Nephron progenitor cell (in vitro differentiated cells): ENCODE measurements around the gene AK3.
"Not testable (repeated sequence)": the region's sequence is repeated elsewhere in the genome, so short reads cannot be mapped to it uniquely, and the experiment has no call there.

Experiments
- DNase-seq: peaks from one replicate; pipeline ENCODE4 v3.0.0; 2021
- H3K27ac Mint-ChIP-seq: 2 replicates; pipeline ENCODE4 v1.8.0; 2021; ENCODE audit warnings: mild to moderate bottlenecking, moderate library complexity, mixed read lengths
- H3K27me3 Mint-ChIP-seq: 2 replicates; pipeline ENCODE4 v1.8.0; 2021; ENCODE audit warnings: mild to moderate bottlenecking, low read depth, mixed read lengths; ENCODE audit not compliant: poor library complexity
- H3K36me3 Mint-ChIP-seq: 2 replicates; pipeline ENCODE4 v1.8.0; 2021; ENCODE audit warnings: low read depth, mixed read lengths
- H3K4me1 Mint-ChIP-seq: 2 replicates; pipeline ENCODE4 v1.8.0; 2021; ENCODE audit warnings: mixed read lengths
- H3K4me3 Mint-ChIP-seq: 2 replicates; pipeline ENCODE4 v1.8.0; 2021; ENCODE audit warnings: mild to moderate bottlenecking, moderate library complexity, mixed read lengths
- H3K9me3 Mint-ChIP-seq: 2 replicates; pipeline ENCODE4 v1.8.0; 2021; ENCODE audit warnings: mild to moderate bottlenecking, moderate library complexity, mixed read lengths
- CTCF ChIP-seq: fragments of 200-600 bp; sonication (generic); IDR thresholded peaks from 2 replicates; pipeline ENCODE4 v1.5.0; 2021; ENCODE audit warnings: antibody characterized with exemption

AK3 gene

DNA sequence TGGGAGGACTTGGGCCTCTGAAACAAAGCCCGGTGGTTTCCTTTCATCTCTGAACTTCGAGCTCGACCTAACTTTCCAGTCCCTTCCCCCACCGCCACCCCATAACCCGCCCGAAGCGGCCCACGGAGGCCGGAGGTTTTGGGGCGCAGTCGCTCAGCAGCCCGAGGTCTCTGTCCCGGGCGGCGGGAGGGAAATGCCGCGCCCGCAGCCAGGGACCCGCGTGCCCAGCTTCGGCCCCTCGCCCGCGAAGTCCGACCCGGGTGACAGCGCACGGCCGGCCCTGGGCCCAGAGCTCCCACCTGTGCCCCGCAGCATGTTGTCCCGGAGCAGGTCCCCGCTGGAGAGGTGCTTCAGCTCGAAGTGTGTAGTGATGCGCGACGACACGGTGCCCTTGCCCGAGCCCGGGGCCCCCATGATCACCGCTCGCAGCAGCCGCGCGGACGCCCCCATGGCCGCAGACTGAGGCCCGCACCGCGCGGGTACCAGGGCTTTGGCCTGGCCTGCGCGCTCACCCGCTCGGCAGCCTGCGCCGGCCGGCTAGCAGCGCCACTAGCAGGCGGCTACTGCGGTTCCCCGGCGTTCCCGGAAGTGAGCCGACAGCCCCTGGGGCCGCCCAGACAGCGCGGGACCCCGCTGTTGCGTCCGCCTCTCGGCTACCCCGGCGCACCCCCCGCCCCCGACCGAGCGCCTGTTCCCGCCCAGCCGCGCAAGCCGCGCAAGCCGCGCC lies at the start of gene AK3:
AK3 (minus strand) TSS at position 565 of the 727 bp plus-strand sequence; CDS start at position 450, 115 bp downstream.
- no peak for TF ChIP-seq CTCF
- peak within 1 kb of the TSS; percentile 65 for H3K27ac Mint-ChIP-seq
- H3K9me3 Mint-ChIP-seq: no peaks in the 10 kb centered on the region
- H3K4me3 Mint-ChIP-seq: peak within 1 kb of the TSS; percentile 93
- H3K27me3 Mint-ChIP-seq: peaks cover 2% of the 10 kb centered on the region
- H3K4me1 Mint-ChIP-seq: peaks cover 28% of the 10 kb centered on the region
- peak; percentile 88 for DNase-seq
- peaks cover 17% of the 10 kb centered on the region for H3K36me3 Mint-ChIP-seq

GRCh38 chr9:4788703-4789102 lies 47.7 kb upstream of the AK3 start:
- peaks cover 25% of the 10 kb centered on the region for H3K4me1 Mint-ChIP-seq

GRCh38 chr9:4787876-4788275 lies 46.9 kb upstream of the AK3 start:
- no peaks in the 10 kb centered on the region for H3K9me3 Mint-ChIP-seq

More at GRCh38 chr9:4788703-4789102, 47.7 kb upstream of the AK3 start:
- no peaks in the 10 kb centered on the region for H3K36me3 Mint-ChIP-seq
- no peak for TF ChIP-seq CTCF
- no peak overlapping the region for H3K4me3 Mint-ChIP-seq
- H3K27ac Mint-ChIP-seq: no peak overlapping the region
- no peaks in the 10 kb centered on the region for H3K9me3 Mint-ChIP-seq
- peaks cover 12% of the 10 kb centered on the region for H3K27me3 Mint-ChIP-seq
- no peak for DNase-seq

DNA sequence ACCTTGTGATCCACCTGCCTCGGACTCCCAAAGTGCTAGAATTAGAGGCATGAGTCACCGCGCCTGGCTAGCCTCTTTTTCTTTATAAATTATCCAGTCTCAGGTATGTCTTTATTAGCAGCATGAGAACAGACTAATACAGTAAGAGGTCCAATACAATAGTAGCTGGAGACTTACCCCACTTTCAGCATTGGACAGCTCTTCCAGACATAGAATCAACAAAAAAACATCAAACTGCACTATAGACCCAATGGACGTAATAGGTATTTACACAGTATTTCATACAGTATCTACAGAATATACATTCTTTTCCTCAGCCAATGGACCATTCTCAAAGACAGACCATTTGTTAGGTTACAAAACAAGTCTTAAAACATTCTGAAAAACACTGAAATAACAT lies 45.6 kb upstream of the AK3 start:
- peaks cover 17% of the 10 kb centered on the region for H3K4me1 Mint-ChIP-seq
- H3K27me3 Mint-ChIP-seq: peaks cover 12% of the 10 kb centered on the region
- no peak for DNase-seq
- H3K4me3 Mint-ChIP-seq: no peak overlapping the region
- no peaks in the 10 kb centered on the region for H3K36me3 Mint-ChIP-seq
- no peak overlapping the region for H3K27ac Mint-ChIP-seq
- H3K9me3 Mint-ChIP-seq: no peaks in the 10 kb centered on the region
- no peak for TF ChIP-seq CTCF

More at GRCh38 chr9:4787876-4788275, 46.9 kb upstream of the AK3 start:
- Mint-ChIP-seq H3K4me1 (peaks cover 24% of the 10 kb centered on the region), H3K27ac (no peak overlapping the region), H3K27me3 (peaks cover 12% of the 10 kb centered on the region), H3K4me3 (no peak overlapping the region), H3K36me3 (no peaks in the 10 kb centered on the region)
- DNase-seq: no peak
- TF ChIP-seq CTCF: no peak

DNA sequence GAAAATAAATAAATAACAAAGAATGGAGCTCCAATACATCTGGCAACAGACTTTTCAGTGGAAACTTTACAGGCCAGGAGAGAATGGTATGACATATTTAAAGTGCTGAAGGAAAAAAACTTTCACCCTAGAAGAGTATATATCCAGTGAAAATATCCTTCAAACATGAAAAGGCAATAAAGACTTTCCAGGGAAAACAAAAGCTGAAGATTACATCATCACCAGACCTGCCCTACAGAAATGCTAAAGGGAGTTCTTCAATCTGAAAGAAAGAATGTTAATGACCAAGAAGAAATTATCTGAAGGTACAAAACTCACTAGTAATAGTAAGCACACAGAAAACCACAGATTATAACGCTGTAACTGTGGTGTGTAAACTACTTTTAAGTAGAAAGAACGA lies 43.4 kb upstream of the AK3 start:
- Mint-ChIP-seq H3K9me3 (no peaks in the 10 kb centered on the region), H3K27me3 (peaks cover 8% of the 10 kb centered on the region), H3K4me3 (no peak overlapping the region), H3K27ac (no peak overlapping the region), H3K4me1 (peaks cover 6% of the 10 kb centered on the region), H3K36me3 (no peaks in the 10 kb centered on the region)
- TF ChIP-seq CTCF: no peak
- no peak for DNase-seq

GRCh38 chr9:4783191-4783590 lies 42.2 kb upstream of the AK3 start:
- not testable (repeated sequence) for H3K4me3 Mint-ChIP-seq, DNase-seq, H3K27me3 Mint-ChIP-seq, H3K36me3 Mint-ChIP-seq, H3K4me1 Mint-ChIP-seq, H3K9me3 Mint-ChIP-seq
- peak overlapping the region; percentile 34 for H3K27ac Mint-ChIP-seq
